IgD-negative memory B cell (primary cell): Measurements from ENCODE around the gene RFPL4AL1. TPM values are rescaled to one million over a fixed set of nuclear protein-coding genes. Genes with fewer than 3 reads are reported as not detected.
"Not testable (repeated sequence)": the region's sequence is repeated elsewhere in the genome, so short reads cannot be mapped to it uniquely, and the experiment has no call there.

ENCODE experiments used
- H3K27ac Mint-ChIP-seq, 3 donors: one replicate each; pipeline ENCODE4 v1.8.0; 2020 to 2022; ENCODE audit warnings: mild to moderate bottlenecking in 3 of 3, mixed read lengths in 3 of 3, moderate library complexity in 1 of 3
- H3K27me3 Mint-ChIP-seq: one replicate; pipeline ENCODE4 v1.8.0; 2021; ENCODE audit warnings: mixed read lengths
- H3K36me3 Mint-ChIP-seq: one replicate; pipeline ENCODE4 v1.8.0; 2020; ENCODE audit warnings: mild to moderate bottlenecking, mixed read lengths
- H3K4me1 Mint-ChIP-seq, 3 donors: one replicate each; pipeline ENCODE4 v1.8.0; 2020 to 2022; ENCODE audit warnings: mixed read lengths in 3 of 3, mild to moderate bottlenecking in 1 of 3
- H3K4me3 Mint-ChIP-seq, 4 donors: one replicate each; pipeline ENCODE4 v1.8.0; 2020 to 2022; ENCODE audit warnings: mild to moderate bottlenecking in 4 of 4, mixed read lengths in 4 of 4, moderate library complexity in 3 of 4
- H3K9me3 Mint-ChIP-seq, 3 donors: one replicate each; pipeline ENCODE4 v1.8.0; 2020 to 2021; ENCODE audit warnings: mixed read lengths in 3 of 3, mild to moderate bottlenecking in 1 of 3
- polyA plus RNA-seq: library from polyadenylated mRNA; unstranded; fragments of 300-500 nt; fragmentation: Illumina TruSeq; gene quantifications from one replicate; pipeline ENCODE4 v1.2.3, GENCODE V29; 2021

Gene RFPL4AL1
- polyA plus RNA-seq = not detected

- not testable (repeated sequence) for H3K27ac Mint-ChIP-seq
- H3K27me3 Mint-ChIP-seq = peaks cover 11% of the 10 kb centered on the region
Observed at GRCh38 chr19:55768818-55769217, at the start of gene RFPL4AL1. TSS of gene RFPL4AL1 (plus strand) at chr19:55769118. CDS start at chr19:55771805, 2,687 bp downstream.

GRCh38 chr19:55720214-55720746 lies 48.6 kb upstream of the RFPL4AL1 start:
- Mint-ChIP-seq H3K27me3 (peaks cover 36% of the 10 kb centered on the region), H3K36me3 (peaks cover 5% of the 10 kb centered on the region), H3K4me3 (no peak overlapping the region), H3K9me3 (peaks cover 10 to 20% (median 18%) of the 10 kb centered on the region in 3 donors), H3K4me1 (no peaks in the 10 kb centered on the region), H3K27ac (no peak overlapping the region)

More at GRCh38 chr19:55768818-55769217, at the start of gene RFPL4AL1:
- H3K9me3 Mint-ChIP-seq, H3K4me3 Mint-ChIP-seq, H3K4me1 Mint-ChIP-seq, H3K36me3 Mint-ChIP-seq: not testable (repeated sequence)

- no peaks in the 10 kb centered on the region for H3K4me1 Mint-ChIP-seq
- no peak overlapping the region for H3K27ac Mint-ChIP-seq
- peaks cover 10 to 20% (median 18%) of the 10 kb centered on the region in 3 donors for H3K9me3 Mint-ChIP-seq
- no peak overlapping the region for H3K4me3 Mint-ChIP-seq
- peaks cover 5% of the 10 kb centered on the region for H3K36me3 Mint-ChIP-seq
- H3K27me3 Mint-ChIP-seq = peaks cover 36% of the 10 kb centered on the region
Observed at GRCh38 chr19:55720801-55721200, 48.1 kb upstream of the RFPL4AL1 start.

- peaks cover 26% of the 10 kb centered on the region for H3K27me3 Mint-ChIP-seq
- no peaks in the 10 kb centered on the region for H3K4me1 Mint-ChIP-seq
- peaks cover 5% of the 10 kb centered on the region for H3K36me3 Mint-ChIP-seq
- peak overlapping the region in 1 of 3 donors; percentile 18 for H3K27ac Mint-ChIP-seq
- H3K9me3 Mint-ChIP-seq = peaks cover 10 to 23% (median 18%) of the 10 kb centered on the region in 3 donors
- H3K4me3 Mint-ChIP-seq = no peak overlapping the region
Observed at GRCh38 chr19:55723491-55723890, 45.4 kb upstream of the RFPL4AL1 start.

- H3K4me3 Mint-ChIP-seq, H3K36me3 Mint-ChIP-seq, H3K27me3 Mint-ChIP-seq, H3K4me1 Mint-ChIP-seq, H3K27ac Mint-ChIP-seq: not testable (repeated sequence)
- peaks cover 0 to 10% (median 5%) of the 10 kb centered on the region in 3 donors for H3K9me3 Mint-ChIP-seq
Observed at GRCh38 chr19:55730378-55730777, 38.5 kb upstream of the RFPL4AL1 start.

GRCh38 chr19:55738302-55738701 lies 30.6 kb upstream of the RFPL4AL1 start, which contains the start of gene NLRP9:
TSS of gene NLRP9 (minus strand) at chr19:55738402. CDS start at chr19:55738374, 28 bp downstream.
- H3K4me1 Mint-ChIP-seq = no peaks in the 10 kb centered on the region
- no peak within 1 kb of the TSS for H3K4me3 Mint-ChIP-seq

GRCh38 chr19:55750715-55751114 lies 18.2 kb upstream of the RFPL4AL1 start:
- no peaks in the 10 kb centered on the region for H3K4me1 Mint-ChIP-seq
- peaks cover 2% of the 10 kb centered on the region for H3K36me3 Mint-ChIP-seq
- peaks cover 5% of the 10 kb centered on the region for H3K27me3 Mint-ChIP-seq
- H3K27ac Mint-ChIP-seq = no peak overlapping the region
- no peaks in the 10 kb centered on the region for H3K9me3 Mint-ChIP-seq
- no peak overlapping the region for H3K4me3 Mint-ChIP-seq

More at GRCh38 chr19:55738302-55738701, 30.6 kb upstream of the RFPL4AL1 start, which contains the start of gene NLRP9:
- no peaks in the 10 kb centered on the region for H3K9me3 Mint-ChIP-seq
- H3K27ac Mint-ChIP-seq = no peak within 1 kb of the TSS
- H3K27me3 Mint-ChIP-seq = peaks cover 5% of the 10 kb centered on the region
- H3K36me3 Mint-ChIP-seq = no peaks in the 10 kb centered on the region

- no peaks in the 10 kb centered on the region for H3K4me1 Mint-ChIP-seq
- H3K27me3 Mint-ChIP-seq = peaks cover 7% of the 10 kb centered on the region
- peaks cover 2% of the 10 kb centered on the region for H3K36me3 Mint-ChIP-seq
- H3K9me3 Mint-ChIP-seq = peaks cover 0 to 3% (median 0%) of the 10 kb centered on the region in 3 donors
- H3K4me3 Mint-ChIP-seq = no peak overlapping the region
- no peak overlapping the region for H3K27ac Mint-ChIP-seq
Observed at GRCh38 chr19:55753401-55753800, 15.5 kb upstream of the RFPL4AL1 start.

- H3K27ac Mint-ChIP-seq, H3K4me1 Mint-ChIP-seq, H3K9me3 Mint-ChIP-seq, H3K4me3 Mint-ChIP-seq, H3K36me3 Mint-ChIP-seq: not testable (repeated sequence)
- peaks cover 14% of the 10 kb centered on the region for H3K27me3 Mint-ChIP-seq
Observed at GRCh38 chr19:55756808-55757207, 12.1 kb upstream of the RFPL4AL1 start.

- not testable (repeated sequence) for H3K27ac Mint-ChIP-seq, H3K4me1 Mint-ChIP-seq, H3K9me3 Mint-ChIP-seq, H3K4me3 Mint-ChIP-seq, H3K36me3 Mint-ChIP-seq
- peaks cover 11% of the 10 kb centered on the region for H3K27me3 Mint-ChIP-seq
Observed at GRCh38 chr19:55758797-55759196, 10.1 kb upstream of the RFPL4AL1 start, which contains the start of gene RFPL4A. TSS of gene RFPL4A (plus strand) at chr19:55759097. CDS start at chr19:55761801, 2,704 bp downstream.

GRCh38 chr19:55766466-55766865 lies 2.5 kb upstream of the RFPL4AL1 start:
- H3K4me3 Mint-ChIP-seq = no peak overlapping the region
- peaks cover 11% of the 10 kb centered on the region for H3K27me3 Mint-ChIP-seq
- H3K27ac Mint-ChIP-seq = no peak overlapping the region
- H3K4me1 Mint-ChIP-seq = peaks cover 0 to 3% (median 0%) of the 10 kb centered on the region in 3 donors
- H3K9me3 Mint-ChIP-seq = peaks cover 3 to 7% (median 6%) of the 10 kb centered on the region in 3 donors
- no peaks in the 10 kb centered on the region for H3K36me3 Mint-ChIP-seq

GRCh38 chr19:55769632-55770031 lies 714 bp downstream of the RFPL4AL1 start:
- peaks cover 11% of the 10 kb centered on the region for H3K27me3 Mint-ChIP-seq
- H3K4me3 Mint-ChIP-seq, H3K36me3 Mint-ChIP-seq, H3K4me1 Mint-ChIP-seq, H3K9me3 Mint-ChIP-seq, H3K27ac Mint-ChIP-seq: not testable (repeated sequence)

- H3K4me3 Mint-ChIP-seq = no peak overlapping the region
- no peak overlapping the region for H3K27ac Mint-ChIP-seq
- H3K9me3 Mint-ChIP-seq = peaks cover 0 to 4% (median 2%) of the 10 kb centered on the region in 3 donors
- peaks cover 19% of the 10 kb centered on the region for H3K27me3 Mint-ChIP-seq
- peaks cover 2% of the 10 kb centered on the region for H3K36me3 Mint-ChIP-seq
- no peaks in the 10 kb centered on the region for H3K4me1 Mint-ChIP-seq
Observed at GRCh38 chr19:55777528-55777927, 8.6 kb downstream of the RFPL4AL1 start.

- peaks cover 19% of the 10 kb centered on the region for H3K27me3 Mint-ChIP-seq
- H3K36me3 Mint-ChIP-seq = peaks cover 2% of the 10 kb centered on the region
- H3K27ac Mint-ChIP-seq = no peak overlapping the region
- H3K4me1 Mint-ChIP-seq = no peaks in the 10 kb centered on the region
- H3K9me3 Mint-ChIP-seq = peaks cover 0 to 4% (median 2%) of the 10 kb centered on the region in 3 donors
- H3K4me3 Mint-ChIP-seq = no peak overlapping the region
Observed at GRCh38 chr19:55778331-55778730, 9.4 kb downstream of the RFPL4AL1 start.

- H3K4me3 Mint-ChIP-seq = no peak overlapping the region
- H3K36me3 Mint-ChIP-seq = no peaks in the 10 kb centered on the region
- H3K27ac Mint-ChIP-seq = no peak overlapping the region
- H3K4me1 Mint-ChIP-seq = no peaks in the 10 kb centered on the region
- peaks cover 13% of the 10 kb centered on the region for H3K27me3 Mint-ChIP-seq
- H3K9me3 Mint-ChIP-seq = peaks cover 0 to 2% (median 0%) of the 10 kb centered on the region in 3 donors
Observed at GRCh38 chr19:55781112-55781511, 12.2 kb downstream of the RFPL4AL1 start.

- H3K27me3 Mint-ChIP-seq = no peaks in the 10 kb centered on the region
- H3K27ac Mint-ChIP-seq = no peak overlapping the region
- peaks cover 10% of the 10 kb centered on the region for H3K36me3 Mint-ChIP-seq
- no peak overlapping the region for H3K4me3 Mint-ChIP-seq
- H3K4me1 Mint-ChIP-seq = peaks cover 0 to 4% (median 3%) of the 10 kb centered on the region in 3 donors
- H3K9me3 Mint-ChIP-seq = peaks cover 0 to 3% (median 2%) of the 10 kb centered on the region in 3 donors
Observed at GRCh38 chr19:55795021-55795420, 26.1 kb downstream of the RFPL4AL1 start.
